B cell (primary cell): ENCODE data around the gene GATM.

ENCODE experiments used
- EZH2 ChIP-seq: IDR thresholded peaks from 2 replicates; pipeline ENCODE4 v1.6.1; 2012; ENCODE audit warnings: borderline replicate concordance, low read depth, mild to moderate bottlenecking, moderate library complexity, low read length; ENCODE audit not compliant: insufficient read depth, poor library complexity, severe bottlenecking
- TF ChIP-seq, protein P1 (sequence below): fragments of 200-600 bp; IDR thresholded peaks from one replicate; pipeline ENCODE4 v1.8.0; 2022; ENCODE audit warnings: antibody characterized with exemption, mild to moderate bottlenecking

DNA sequence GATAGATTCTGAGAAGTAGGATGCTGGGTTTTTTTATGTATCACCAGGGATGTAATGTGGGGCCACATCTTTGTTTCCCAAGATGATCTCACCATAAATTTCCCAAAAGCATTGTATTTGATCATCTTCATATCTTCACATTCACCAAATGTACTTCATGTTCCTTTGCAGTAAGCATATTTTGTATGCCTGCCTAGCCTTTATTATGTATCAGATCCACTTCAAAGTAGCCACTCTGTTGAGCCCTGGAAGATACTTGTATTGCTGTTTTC, 14.2 kb upstream of the GATM start:
- TF ChIP-seq, protein P1, sequence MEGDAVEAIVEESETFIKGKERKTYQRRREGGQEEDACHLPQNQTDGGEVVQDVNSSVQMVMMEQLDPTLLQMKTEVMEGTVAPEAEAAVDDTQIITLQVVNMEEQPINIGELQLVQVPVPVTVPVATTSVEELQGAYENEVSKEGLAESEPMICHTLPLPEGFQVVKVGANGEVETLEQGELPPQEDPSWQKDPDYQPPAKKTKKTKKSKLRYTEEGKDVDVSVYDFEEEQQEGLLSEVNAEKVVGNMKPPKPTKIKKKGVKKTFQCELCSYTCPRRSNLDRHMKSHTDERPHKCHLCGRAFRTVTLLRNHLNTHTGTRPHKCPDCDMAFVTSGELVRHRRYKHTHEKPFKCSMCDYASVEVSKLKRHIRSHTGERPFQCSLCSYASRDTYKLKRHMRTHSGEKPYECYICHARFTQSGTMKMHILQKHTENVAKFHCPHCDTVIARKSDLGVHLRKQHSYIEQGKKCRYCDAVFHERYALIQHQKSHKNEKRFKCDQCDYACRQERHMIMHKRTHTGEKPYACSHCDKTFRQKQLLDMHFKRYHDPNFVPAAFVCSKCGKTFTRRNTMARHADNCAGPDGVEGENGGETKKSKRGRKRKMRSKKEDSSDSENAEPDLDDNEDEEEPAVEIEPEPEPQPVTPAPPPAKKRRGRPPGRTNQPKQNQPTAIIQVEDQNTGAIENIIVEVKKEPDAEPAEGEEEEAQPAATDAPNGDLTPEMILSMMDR: no peak
- TF ChIP-seq EZH2: no peak
